HEK293 (cell line): ENCODE measurements around the gene PHETA2.

Experiments used
- ZNF548 ChIP-seq: fragments of 450-650 bp; formaldehyde crosslinking; IDR thresholded peaks from 2 replicates; pipeline ENCODE4 v1.5.1; 2016; ENCODE audit warnings: missing biosample characterization, missing genetic modification characterization
- ZNF639 ChIP-seq: fragments of 450-650 bp; formaldehyde crosslinking; IDR thresholded peaks from 2 replicates; pipeline ENCODE4 v1.5.1; 2016; ENCODE audit warnings: missing biosample characterization, missing genetic modification characterization

DNA sequence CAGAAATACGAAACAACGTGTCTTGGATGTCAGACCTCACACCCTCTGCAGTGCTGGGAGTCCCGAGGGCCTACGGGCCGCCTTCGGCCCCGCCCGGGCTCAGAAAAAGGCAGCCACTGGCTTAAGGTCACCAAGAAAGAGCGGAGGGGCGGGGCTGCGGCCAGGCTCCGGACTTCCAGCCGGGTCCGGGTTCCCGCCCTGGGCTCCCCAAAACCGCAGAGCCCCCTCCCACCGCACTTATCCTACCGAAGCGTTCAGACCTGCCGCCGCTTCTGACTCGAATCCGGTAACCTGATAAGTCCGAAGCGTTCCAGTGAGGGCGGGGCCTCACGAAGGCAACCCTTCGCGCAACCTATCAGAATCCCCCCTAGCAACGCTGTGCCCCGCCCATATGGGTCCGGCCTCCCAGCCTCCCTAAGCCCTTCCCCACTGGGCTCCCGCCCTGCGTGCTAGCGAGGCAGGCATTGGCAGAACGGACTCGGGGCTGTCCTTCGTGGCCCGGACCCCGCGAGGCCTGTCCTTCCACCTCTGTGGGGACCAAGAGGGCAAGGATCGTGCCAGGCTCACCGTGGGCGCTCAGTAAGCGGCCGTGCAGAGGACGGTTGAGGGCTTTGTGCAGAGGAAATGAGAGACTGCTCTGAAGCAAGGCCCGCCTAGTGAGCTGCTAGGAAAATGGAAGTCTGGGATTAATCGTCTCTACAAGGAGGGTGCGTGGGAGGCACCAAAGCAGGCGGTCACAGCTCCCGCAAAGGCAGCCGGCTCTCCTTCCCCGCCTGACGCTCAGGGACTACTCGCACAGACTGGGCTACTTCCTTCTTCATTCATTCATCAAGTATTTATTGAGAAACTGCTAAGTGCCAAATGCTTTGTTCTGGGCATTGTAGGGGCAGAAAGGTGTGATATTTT is 3.3 kb upstream of the PHETA2 start, which contains the start of gene NAGA:
- TF ChIP-seq ZNF548 (tag by site-specific recombination) (no peak), ZNF639 (tag by site-specific recombination) (no peak)
